Loucy (cell line): ENCODE results near the gene FIGNL2.

Experiments
- CTCF ChIP-seq: fragments of 200-600 bp; sonication (generic); conservative IDR thresholded peaks from 2 replicates; pipeline ENCODE4 v1.5.1; 2014; ENCODE audit warnings: mild to moderate bottlenecking, antibody characterized with exemption, low read length
- EZH2phosphoT487 ChIP-seq: fragments of 200-600 bp; IDR thresholded peaks from 2 replicates; pipeline ENCODE4 v1.6.1; 2018; ENCODE audit warnings: antibody characterized with exemption, mild to moderate bottlenecking, moderate library complexity, borderline replicate concordance

GRCh38 chr12:51788876-51789275, 59.6 kb downstream of the FIGNL2 start:
- no peak for TF ChIP-seq CTCF
- TF ChIP-seq EZH2phosphoT487, result no peak
